Activated gamma-delta T cell (primary cell): ENCODE data around the gene PTGFRN.

ENCODE experiments used
- DNase-seq: peaks from one replicate; lab custom pipeline; 2025; lab: John Stamatoyannopoulos, UW

The PTGFRN gene

DNA sequence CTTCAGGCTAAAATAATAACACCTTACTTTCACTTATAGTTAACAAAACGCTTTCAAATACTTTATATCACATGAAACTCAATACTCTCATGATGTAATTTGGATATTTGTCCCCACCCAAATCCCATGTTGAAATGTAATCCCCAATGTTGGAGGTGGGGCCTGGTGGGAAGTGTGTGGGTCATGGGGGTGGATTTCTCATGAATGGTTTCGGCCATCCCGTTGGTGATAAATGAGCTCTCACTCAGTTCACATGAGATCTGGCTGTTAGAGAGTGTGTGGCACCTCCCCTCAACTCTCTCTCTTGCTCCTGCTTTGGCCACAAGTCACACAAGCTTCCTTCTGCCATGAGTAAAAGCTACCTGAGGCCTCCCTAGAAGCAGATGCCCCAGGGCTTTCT lies 22.5 kb upstream of the PTGFRN start:
- no peak for DNase-seq

DNA sequence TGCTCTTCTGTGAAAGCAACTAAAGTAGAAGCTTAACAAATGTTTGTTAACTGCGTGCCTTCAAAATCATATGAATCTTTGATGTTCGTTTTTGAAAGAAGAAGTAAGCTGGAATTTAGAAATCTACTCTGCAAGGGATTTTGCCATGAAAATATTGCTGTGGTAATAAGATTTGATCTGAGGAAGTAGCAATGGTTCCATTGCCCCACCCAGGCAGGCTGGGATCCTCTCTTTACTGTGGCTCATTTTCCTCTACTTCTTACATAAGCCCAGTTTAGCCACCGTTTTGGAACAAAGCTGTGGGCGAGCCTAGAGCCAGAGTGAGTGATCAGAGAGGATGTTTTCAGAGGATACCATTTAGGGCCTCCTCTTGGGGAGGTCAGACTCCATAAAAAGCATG lies 20.3 kb upstream of the PTGFRN start:
- DNase-seq: no peak

- no peak for DNase-seq
These were observed 18.2 kb upstream of the PTGFRN start for GRCh38 chr1:116891396-116892079.

DNA sequence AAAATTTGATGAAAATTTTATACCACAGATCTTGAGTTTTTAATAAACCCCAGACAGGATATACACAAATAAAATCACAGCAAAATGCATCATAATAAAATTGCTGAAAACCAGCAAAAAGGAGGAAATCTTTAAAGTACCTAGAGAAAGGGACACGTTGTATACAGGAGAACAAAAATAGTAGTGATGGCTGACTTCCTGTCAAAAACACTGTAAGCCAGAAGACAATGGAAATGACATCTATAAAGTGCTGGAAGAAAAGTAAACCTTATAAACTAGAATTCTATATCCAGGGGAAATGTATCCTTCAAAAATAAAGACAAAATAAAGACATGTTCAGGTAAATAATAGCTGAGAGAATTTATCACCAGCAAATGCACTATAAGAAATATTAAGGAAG lies 14.6 kb upstream of the PTGFRN start:
- DNase-seq: no peak

- DNase-seq: no peak
These were observed 10.2 kb upstream of the PTGFRN start for GRCh38 chr1:116899529-116899928.

DNA sequence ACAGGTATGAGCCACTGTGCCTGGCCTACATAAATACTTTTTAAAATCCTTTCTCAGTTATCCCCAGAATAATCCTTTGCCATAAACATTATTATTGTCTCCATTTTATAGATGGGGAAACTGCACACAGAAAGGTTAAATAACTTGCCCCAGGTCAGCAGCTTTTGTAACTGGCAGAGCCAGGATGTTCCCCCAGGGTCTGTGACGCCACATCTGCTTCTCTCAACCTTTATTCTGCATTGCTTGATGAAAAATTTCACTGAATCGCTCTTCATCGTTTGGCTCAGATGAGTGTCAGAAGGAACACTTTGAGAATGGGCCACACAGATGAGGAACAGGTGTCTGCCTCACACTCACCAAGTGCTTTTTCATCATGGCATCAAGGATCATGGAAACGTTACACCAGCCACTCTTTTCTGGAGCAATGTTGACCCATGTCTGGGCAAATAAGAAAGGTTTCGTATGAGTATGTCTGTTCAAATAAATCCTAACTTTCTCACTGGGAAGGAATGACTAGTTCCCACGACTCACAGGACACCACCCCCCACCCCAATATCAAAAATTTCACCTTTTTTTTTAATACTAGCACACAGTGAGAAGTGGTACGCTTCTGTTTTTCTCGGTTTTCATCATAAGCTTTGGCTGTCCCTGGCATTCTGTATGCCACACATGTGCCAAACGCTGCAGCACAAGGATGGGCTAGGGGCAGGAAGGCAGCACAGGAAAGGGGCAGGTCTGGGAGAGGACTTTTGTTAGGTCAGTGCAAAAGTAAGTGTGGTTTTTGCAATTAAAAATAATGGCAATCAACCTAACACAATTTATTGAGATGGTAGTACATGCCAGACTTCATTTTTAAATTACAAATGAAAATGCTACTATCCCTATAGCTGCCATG lies 9.0 kb upstream of the PTGFRN start:
- DNase-seq: no peak

DNA sequence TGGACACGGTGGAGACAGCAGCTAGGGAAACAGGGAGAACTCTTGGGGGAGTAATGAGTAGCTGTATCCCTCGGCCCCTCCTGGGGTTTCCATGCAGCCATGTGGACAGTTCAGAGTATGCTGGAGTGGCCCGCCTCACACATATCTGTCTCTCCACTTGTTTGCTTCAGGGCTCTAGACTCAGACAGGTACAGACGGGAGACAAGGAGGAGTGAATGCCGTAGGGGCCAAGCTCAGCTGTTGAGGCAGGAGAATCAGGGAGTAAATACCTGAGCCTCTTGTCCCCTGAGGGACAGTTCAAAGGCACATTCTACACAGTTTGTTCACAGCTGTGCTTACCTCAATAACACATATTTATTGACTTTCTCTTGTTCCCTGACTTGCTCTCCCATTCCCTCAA lies 7.7 kb upstream of the PTGFRN start:
- DNase-seq: no peak

GRCh38 chr1:116902723-116903383 lies 6.9 kb upstream of the PTGFRN start:
- DNase-seq: no peak

GRCh38 chr1:116904791-116905320 lies 4.9 kb upstream of the PTGFRN start:
- DNase-seq: no peak

GRCh38 chr1:116906812-116907211 lies 2.9 kb upstream of the PTGFRN start:
- DNase-seq: no peak

GRCh38 chr1:116907351-116907750 lies 2.4 kb upstream of the PTGFRN start:
- no peak for DNase-seq

GRCh38 chr1:116908266-116908665 lies 1.4 kb upstream of the PTGFRN start:
- DNase-seq: no peak

DNA sequence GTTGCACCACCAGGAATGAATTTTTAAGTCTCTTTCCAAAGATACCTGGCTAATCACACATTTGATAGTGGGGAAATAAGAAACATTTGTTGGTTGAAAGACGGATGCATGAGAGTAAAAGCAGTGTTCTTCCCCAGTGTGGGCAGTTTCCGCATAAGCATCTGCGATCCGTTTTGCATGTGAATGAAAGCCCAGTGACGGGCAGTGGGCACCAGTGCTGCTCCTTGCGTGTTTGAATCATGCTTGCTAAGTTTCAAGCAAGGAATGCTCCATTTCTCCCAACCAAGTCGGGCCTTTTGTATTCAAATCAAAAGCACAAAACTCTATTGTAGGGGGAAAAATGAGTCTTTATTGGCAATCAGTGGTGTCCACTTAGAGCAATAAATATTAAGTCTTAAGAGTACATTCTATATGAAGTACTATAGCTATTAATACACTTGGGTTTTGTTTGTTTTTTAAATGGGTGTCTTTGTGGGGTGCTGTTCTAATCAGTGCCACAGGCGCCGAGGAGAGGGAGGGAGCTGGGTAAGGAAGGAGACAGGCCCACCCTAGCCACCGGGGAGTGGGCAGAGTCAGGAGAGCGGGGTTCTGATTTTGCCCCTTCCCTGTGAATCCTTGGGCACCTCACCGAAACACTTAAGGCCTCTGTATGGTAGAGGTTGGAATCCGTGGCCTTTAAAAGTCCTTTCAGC lies 750 bp upstream of the PTGFRN start:
- no peak for DNase-seq

- no peak for DNase-seq
These were observed 867 bp downstream of the PTGFRN start for GRCh38 chr1:116910379-116911187.

- no peak for DNase-seq
These were observed 1.5 kb downstream of the PTGFRN start for GRCh38 chr1:116911188-116911553.

- no peak for DNase-seq
These were observed 2.2 kb downstream of the PTGFRN start for GRCh38 chr1:116911779-116912469.

GRCh38 chr1:116912846-116913245 lies 3.1 kb downstream of the PTGFRN start:
- DNase-seq: no peak

DNA sequence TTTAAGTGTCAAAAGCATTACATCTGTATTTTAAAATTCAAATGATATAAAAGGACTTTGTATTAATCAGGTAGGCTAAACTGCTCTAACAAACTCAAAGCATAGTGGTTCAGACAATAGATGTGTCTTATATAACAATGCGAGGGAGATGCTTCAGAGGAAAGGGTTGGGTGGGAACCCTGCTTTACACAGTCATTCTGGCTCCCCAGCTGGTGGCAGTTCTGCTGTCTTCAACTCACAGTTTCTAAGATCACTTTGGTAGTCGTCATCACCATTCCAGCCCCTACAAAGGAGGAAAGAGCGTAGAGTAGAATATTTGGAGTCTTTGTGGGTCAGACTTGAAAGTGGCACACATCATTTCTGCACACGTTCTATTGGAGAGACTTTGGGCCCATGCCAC lies 4.2 kb downstream of the PTGFRN start:
- DNase-seq: no peak

DNA sequence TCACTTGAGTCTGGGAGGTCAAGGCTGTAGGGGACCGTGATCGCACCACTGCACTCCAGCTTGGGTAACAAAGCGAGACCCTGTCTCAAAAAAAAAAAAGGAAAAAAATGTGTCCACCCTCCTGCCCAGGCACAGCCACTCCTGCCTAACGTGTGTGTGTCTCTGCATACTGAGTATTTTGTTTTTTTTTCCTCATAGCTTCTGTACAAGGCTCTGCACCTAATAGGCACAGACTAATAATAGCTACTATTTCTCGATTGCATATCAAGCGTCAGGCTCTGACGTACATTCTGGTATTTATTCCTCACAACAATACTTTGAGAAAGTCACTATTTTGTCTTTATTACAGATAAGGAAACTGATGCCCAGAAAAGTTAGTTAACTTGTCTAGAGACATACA lies 5.0 kb downstream of the PTGFRN start:
- no peak for DNase-seq

GRCh38 chr1:116915086-116915661 lies 5.5 kb downstream of the PTGFRN start:
- no peak for DNase-seq
